Measurements from ENCODE around the gene TDRD6.

The TDRD6 gene

DNA sequence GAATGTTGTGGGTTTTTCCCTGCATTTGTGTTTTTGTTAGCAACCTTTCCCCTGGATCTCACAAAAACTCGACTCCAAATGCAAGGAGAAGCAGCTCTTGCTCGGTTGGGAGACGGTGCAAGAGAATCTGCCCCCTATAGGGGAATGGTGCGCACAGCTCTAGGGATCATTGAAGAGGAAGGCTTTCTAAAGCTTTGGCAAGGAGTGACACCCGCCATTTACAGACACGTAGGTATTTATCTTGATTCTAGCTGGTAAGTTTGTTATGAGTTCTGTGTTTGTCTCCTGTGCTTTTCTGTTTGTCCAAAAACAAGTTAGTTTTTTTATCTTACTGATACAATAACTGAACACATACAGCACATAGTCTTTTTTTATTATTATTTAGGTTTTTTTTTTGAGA, 31.9 kb upstream of the TDRD6 start:
- TF ChIP-seq, protein P1, sequence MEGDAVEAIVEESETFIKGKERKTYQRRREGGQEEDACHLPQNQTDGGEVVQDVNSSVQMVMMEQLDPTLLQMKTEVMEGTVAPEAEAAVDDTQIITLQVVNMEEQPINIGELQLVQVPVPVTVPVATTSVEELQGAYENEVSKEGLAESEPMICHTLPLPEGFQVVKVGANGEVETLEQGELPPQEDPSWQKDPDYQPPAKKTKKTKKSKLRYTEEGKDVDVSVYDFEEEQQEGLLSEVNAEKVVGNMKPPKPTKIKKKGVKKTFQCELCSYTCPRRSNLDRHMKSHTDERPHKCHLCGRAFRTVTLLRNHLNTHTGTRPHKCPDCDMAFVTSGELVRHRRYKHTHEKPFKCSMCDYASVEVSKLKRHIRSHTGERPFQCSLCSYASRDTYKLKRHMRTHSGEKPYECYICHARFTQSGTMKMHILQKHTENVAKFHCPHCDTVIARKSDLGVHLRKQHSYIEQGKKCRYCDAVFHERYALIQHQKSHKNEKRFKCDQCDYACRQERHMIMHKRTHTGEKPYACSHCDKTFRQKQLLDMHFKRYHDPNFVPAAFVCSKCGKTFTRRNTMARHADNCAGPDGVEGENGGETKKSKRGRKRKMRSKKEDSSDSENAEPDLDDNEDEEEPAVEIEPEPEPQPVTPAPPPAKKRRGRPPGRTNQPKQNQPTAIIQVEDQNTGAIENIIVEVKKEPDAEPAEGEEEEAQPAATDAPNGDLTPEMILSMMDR (IDR thresholded peaks at IDR 0.05; ENCODE audit: low read depth, low read length) = no peak; the same call in none of the 2 replicates
- no peak for DNase-seq (ENCODE audit: extremely low read depth, low read depth)

DNA sequence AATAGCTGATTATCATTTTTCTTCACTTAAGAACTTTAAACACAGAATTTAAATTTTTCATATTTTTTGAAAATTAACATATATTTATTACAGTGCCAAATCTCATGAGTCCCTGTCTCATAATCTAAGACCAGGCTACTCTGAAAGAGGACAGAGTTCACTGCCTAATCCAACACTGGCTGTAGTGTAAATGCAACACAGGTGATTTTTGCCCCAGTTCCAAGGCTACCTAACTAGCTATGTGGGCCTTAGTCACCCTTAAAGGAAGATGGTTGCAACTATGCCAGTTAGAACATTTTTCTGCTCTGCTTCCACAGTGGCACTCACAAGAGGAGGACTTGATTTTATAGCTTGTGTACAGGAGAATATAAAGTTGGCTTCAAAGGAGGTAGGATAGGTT, 30.0 kb upstream of the TDRD6 start:
- no peak for DNase-seq (ENCODE audit: extremely low read depth, low read depth)
- TF ChIP-seq, protein P1 (IDR thresholded peaks at IDR 0.05; ENCODE audit: low read depth, low read length) = no peak

DNA sequence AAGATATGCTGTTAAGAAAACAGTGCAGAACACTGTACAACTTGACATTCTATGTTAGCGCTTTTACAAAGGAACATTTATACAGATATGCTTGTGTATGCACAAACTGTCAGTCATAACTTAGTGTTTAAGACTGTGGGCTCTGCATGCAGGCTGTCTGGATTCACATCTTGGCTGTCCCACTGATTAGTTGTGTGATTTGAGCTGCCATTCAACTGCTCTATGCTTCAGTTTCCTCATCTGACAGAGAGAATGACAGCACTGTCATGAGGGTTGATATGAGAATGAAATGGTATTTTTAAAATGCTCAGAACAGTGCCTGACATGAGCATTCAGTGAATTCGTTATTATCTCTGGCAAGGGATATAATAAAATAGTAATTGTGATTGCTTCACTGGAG, 26.2 kb upstream of the TDRD6 start:
- TF ChIP-seq, protein P1 (IDR thresholded peaks at IDR 0.05; ENCODE audit: low read depth, low read length) = no peak
- no peak for DNase-seq (ENCODE audit: extremely low read depth, low read depth)

DNA sequence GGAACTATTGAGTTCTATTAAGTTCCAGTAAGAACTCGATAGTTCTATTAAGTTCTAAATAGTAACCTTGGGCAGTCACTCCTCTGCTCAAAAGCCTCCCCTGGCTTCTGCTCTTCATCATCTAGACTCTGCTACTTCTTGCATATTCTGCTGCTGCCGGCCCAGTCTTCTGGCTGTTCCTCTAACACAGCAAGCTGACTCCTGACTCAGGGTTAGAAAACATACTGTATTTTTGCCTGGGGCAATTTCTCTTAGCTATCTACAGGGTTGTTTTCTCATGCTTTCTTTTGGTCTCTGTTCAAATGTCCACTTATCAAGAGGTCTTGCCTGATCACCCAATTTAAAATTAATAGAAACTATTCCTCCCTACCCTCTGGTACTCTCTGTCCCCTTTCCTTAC, 20.3 kb upstream of the TDRD6 start:
- no peak for DNase-seq (ENCODE audit: extremely low read depth, low read depth)
- TF ChIP-seq, protein P1 (IDR thresholded peaks at IDR 0.05; ENCODE audit: low read depth, low read length) = no peak

DNA sequence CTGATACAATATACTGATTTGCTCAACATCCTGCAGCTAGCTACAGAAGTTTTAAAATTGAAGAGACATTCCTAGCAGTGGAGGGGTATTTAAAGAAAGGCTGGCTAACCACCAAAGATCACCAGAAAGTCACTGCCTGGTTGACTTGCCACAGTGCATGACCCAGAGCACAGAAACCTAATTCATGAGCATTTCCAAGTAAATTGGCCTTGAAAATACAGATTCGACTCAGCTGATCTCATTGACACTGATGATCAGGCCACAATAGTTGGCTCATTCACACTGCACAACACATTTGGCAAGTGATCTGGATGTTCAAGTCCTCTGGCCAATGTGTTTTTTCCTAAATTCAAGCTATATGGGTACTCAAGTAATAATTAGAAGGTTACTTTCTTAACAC, 13.3 kb upstream of the TDRD6 start:
- no peak for DNase-seq (ENCODE audit: extremely low read depth, low read depth)
- TF ChIP-seq, protein P1 (IDR thresholded peaks at IDR 0.05; ENCODE audit: low read depth, low read length) = no peak

DNA sequence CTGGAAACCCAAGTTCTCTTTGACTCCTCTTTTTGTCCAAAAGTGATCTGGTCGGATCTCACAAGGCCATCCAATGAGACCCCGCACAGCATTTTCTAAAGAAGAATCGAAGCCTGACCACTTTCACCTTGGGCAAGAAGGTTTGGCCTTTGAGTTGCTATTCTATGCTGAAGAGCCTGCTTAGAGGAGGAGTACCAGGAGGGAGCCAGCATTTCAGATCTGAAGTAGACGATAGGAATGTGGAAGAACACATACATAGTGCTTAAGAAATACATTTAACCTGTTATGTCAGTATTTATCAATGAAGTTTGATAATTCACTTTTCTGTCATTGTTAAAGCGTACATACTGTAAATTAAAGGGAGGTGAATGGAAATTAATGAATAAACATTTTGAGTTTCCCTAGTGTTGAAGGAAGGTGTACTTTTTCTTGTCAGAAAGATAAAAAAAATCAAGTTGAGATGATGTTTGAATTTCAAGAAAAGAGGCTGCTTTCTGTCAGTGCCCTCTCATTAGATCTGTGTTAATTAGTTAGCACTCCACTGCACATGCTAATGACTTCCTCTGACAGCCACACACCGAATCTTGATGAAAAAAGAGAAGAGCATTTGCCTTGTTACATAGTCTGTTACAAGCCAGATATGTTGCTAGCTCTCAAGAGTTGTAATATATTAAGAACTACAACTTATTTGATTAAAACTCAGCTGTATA, 10.9 kb upstream of the TDRD6 start:
- TF ChIP-seq, protein P1 (IDR thresholded peaks at IDR 0.05; ENCODE audit: low read depth, low read length) = no peak
- DNase-seq (ENCODE audit: extremely low read depth, low read depth) = no peak

GRCh38 chr6:46677314-46677654, 10.4 kb upstream of the TDRD6 start:
- TF ChIP-seq, protein P1 (IDR thresholded peaks at IDR 0.05; ENCODE audit: low read depth, low read length) = peak; percentile 10
- no peak for DNase-seq (ENCODE audit: extremely low read depth, low read depth)

Data from AG09319 (cell line).